HG03097 (cell line): ENCODE measurements around the gene CBR1.
"Not testable (repeated sequence)": the region's sequence is repeated elsewhere in the genome, so short reads cannot be mapped to it uniquely, and the experiment has no call there.

ENCODE experiments used
- ATAC-seq: cut with Tn5 transposase; IDR thresholded peaks from one replicate; pipeline ENCODE4 v1.9.1; 2021; ENCODE audit not compliant: unreplicated experiment, low FRiP score

Gene CBR1

DNA sequence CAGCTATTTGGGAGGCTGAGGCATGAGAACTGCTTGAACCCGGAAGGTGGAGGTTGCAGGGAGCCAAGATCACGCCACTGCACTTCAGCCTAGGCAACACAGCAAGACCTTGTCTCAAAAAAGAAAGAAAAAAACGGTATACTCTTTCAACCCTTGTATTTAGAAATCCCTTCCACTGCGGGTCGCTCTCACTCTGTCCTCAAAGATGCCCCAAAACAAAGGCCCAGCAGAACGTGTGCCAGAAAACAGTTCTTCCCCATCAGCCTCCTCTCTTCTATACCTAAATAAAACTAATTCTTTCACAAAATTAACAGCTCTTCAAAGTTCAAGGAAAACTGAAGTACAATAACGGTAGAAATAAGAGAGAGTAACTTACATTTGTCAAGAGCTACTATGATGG is 22.7 kb upstream of the CBR1 start:
- ATAC-seq = no peak

DNA sequence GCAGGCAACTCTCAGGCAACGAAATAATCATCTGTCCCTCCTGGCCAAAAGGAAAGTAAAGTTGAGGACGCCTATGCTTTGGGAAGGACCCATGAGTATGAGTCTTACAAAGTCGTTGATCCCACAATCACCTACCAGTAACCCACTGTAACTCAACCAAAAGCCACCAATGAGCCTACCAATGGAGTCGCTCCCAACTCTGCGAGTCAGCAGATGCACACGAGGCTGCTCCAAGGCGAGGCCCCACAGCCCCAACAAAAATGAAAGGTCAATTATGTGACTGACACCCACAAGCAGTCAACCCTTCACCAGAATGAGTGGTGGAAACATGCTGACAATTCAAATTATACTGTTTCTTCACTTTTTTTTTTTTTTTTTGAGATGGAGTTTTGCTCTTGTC is 21.5 kb upstream of the CBR1 start:
- no peak for ATAC-seq

DNA sequence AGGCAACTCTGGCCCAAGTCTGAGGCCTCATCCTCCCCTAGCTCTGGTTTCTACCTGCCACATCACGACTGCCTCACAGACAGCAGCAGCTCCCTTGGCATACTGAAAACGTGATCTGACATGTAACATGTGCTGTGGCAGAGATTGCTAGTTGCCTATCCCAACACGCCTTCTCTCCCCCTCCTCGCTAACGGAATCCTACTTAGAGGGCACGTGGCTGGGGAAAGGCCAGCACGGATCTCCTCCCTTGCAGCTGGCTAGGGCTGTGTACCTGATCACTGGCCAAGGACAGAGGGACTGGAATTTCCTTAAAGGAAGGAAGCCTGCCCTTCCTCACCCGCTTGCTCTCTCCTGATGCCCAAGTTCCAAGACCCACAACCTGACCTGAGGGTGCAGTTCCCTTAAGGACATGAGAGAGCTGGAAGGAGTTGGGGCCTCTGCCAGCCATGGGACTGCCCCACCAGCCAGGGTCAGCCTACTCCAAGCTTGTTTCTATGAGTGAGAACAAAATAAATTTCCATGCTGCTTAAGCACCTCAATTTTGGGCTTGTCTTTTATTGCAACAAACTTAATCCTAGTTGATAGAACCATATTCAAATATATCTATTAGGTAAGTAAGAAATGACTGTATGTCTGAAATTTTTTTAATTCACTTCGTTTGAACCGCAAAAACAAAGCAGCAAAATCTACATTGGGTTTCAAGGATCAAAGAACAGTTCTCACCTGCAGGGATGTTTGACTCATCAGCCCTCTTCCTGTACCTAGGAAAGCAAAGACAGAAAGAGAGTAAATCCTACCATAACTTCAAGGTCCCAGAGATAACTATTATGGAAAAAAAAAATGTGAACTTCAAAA is 16.7 kb upstream of the CBR1 start:
- ATAC-seq = no peak

DNA sequence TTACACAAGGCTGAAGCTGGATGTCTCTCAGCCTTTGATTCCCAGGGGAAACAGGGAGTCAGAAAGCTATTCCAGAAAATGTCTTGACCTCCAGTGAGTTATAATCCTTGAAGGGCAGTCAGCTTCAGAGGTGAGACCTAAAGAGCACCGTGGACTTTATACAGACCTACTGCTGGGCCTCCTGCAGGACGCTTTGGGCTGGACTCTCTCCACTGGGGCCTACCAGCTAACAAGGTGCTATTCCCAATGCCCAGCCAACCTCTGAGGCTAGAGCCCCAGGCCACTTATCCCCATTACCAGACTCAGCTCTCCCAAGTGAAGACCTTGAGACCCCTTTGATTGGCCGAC is 16.1 kb upstream of the CBR1 start:
- no peak for ATAC-seq

DNA sequence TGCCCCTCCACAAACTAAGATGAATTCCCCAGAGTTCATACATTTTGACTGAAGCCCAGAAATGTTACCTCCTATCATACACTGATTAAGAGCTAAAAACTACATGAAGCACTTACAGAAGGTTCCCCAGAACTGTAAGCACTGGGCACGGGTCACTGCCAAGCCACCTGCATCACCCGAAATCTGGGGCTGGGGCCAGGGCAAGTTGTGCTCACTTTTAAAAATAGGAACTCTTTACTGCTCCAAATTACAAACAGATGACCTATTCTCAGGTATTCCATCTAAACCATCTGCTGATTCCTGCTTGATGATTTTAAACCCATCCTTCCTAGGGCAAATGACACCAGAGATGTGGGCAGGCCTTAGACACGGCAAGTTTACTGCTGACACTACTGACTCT is 14.3 kb upstream of the CBR1 start:
- no peak for ATAC-seq

DNA sequence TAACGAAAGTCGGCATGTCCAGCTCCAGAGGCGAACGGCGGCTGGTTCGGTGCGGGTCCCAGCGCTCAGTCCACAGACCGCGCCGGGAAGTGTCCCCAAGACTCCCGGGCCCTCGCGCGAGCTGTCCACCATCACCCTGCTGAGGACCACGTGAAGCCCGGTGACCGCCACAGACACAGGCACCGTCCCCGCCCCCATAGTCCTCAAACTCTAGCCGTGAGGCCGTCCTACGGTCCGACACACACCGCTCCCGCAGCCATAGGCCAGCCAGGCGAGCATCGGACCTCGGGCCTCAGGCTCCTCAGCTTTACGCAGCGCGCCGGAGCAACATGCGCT is 10.0 kb upstream of the CBR1 start:
- ATAC-seq = peak; percentile 43

DNA sequence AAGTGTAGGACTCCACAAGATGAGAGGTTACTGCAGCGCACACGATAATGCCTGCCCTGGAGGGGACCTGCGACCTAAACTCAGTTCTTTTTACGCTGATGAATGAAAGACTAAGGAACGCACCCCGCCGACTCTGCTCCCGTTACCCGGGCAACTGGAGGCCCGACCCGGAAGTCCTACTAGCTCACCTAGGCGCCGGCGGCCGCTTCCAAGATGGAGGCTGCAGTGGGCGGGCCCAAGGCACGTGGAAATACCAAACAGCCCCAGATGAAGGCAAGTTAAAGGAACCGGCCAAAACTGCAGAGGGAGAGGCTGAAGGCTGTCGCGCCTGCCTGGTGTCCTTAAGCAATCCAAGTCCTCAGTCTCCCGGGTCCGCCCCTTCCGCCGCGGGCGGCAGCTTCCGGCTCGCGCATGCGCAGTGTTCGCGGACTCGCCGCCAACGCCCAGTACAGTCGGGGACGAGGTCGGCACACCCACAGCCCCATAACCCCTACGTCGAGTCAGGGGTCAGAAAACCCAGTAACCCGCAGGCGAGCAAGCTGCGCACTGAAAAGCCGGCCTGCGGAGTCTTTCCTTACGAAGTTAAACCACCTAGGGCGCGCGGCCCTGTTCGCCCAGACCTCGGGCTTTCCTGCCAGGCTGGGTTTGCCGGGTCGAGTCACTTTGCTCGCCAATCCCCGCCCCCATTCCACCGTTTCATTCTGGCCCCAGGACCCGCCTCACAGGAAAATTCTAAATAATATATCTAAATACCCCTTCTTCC is 9.5 kb upstream of the CBR1 start, which contains the start of gene SETD4:
Gene SETD4, minus strand, starts transcription at position 368 of the 763 bp plus-strand sequence. CDS start 1,638 bp downstream, outside the sequence.
- peak; percentile 83 for ATAC-seq

DNA sequence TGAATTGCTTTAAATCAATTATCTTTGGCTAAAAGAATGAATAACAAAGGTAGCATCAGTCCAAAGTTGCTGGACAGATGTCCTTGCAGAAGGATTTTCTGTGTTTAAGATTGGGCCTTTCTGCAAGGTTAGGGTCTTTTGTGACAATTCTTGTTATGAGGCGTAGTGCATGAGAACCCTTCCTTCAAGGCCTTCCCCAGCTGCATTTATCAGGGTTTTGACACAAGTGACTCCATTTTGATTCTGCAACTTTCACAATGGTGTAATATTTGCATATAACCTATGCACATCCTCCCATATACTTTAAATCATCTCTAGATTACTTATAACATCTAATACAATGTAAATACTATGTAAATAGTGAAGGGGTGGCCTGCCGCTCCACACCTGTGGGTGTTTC is 8.4 kb upstream of the CBR1 start:
- ATAC-seq = no peak

DNA sequence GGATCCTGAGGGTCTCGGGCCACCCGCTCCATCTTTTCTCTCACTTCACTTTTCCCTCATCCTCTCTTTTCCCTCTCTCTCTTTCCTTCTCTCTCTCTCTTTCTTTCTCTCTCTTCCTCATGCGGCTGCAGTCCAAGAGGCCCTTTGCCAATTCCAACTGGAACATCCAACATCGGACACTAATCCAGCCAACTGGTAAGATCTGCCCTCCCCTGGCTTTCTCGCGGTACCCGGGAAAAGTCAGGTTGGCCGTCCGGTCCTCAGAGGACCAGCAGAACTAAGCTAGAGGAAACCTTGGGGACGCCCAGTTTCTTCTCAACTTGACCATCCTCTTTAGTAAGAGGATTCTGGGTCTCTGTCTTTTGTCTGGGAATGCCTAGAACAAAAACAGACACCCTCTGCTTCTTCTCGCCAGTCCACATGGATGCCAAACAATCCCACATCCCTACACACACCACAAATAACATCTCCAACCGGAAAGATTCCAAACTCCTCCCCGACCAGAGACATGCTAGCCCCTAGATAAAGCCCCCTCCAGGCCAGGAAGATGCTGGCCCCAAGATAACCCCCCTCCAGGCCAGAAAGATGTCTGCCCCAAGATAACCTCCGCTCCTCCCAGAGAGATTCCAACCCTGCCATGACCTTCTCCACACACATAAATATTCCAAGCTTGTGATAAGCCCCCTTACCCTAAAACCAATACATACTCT is 6.3 kb upstream of the CBR1 start:
- no peak for ATAC-seq

DNA sequence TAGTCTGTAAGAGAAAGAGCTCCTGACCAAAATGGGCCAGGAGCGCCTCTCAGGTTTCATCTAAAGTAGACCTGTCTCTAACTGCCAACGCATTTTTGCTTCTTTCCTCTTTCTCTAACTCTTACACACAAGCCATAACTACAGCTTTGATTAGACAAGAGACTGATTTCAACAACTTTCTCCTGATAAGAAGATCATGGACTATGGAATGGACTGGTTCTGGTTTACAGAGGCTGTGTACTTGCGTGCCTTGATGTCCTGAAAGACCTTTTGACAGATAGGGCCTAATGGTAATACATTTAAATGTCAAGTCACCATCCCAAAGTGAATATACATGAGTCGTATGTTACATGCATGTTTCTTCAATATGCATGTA is 5.8 kb upstream of the CBR1 start:
- ATAC-seq = no peak

DNA sequence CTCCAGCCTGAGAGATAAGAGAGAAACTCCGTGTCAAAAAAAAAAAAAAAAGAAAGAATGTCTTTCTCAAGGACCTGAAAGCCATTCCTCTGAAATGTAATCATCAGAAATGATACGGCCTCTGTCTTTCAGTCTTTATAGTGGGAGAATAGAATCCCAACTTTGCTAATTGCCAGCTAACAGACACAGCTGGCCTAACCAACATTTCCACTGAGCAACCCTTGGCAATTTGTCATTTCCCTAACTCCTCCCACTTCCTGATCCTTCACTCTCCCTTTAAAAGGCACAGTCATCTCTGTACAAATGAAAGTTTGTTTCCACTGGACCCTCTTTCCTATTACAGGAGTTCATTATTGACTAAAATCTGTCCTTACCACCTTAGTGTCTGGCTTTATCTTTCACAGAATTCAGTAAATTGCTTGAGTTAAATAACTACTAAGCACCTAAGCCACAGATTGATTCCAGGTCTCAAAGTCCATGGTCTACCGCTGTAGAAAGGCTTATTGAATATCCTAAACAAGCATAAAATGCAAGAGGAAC is 4.3 kb upstream of the CBR1 start:
- no peak for ATAC-seq

DNA sequence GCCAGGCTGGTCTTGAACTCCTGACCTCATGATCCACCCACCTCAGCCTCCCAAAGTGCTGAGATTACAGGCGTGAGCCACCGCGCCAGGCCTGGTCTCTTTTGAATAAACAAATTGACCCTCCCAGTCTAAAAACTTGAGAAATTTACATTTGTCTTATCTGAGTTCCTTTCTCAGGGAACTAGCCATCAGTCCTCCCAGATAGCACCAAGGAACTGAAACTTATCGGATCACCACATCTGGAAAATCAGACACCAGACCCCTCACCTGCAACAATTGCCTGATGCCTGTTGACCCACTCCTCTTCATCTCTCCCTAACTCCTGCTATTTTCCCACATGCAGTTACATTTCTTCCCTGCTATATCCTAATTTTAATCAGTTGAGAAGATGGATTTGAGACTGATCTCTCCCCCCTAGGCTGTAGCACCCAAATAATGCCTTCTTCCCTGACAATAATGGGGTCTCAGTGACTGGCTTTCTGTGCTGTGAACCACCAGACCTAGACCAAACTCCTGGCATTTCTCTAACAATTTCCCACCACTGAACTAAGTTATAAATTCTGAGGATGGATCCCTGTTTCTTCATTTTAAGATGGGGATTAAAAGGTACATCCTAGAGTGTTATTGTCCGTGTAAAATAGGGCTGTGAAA is 951 bp upstream of the CBR1 start:
- no peak for ATAC-seq

DNA sequence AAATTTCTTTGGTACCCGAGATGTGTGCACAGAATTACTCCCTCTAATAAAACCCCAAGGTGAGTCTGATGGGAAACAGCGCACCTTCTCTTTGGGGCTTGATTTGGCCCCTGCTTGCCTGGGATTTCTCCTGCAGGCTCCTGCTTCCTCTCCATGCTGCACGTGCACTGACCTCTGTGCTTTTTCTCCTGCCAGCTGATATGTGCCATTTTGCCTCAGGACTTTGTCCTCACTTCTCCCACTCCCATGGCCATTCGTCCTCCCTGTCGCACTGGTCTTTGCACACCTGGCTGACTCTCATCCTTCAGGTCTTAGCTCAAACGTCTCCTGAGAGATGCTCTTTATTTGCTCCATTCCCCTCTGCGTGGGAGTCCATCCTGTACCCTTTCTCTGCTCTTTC is 1.2 kb downstream of the CBR1 start:
- no peak for ATAC-seq

DNA sequence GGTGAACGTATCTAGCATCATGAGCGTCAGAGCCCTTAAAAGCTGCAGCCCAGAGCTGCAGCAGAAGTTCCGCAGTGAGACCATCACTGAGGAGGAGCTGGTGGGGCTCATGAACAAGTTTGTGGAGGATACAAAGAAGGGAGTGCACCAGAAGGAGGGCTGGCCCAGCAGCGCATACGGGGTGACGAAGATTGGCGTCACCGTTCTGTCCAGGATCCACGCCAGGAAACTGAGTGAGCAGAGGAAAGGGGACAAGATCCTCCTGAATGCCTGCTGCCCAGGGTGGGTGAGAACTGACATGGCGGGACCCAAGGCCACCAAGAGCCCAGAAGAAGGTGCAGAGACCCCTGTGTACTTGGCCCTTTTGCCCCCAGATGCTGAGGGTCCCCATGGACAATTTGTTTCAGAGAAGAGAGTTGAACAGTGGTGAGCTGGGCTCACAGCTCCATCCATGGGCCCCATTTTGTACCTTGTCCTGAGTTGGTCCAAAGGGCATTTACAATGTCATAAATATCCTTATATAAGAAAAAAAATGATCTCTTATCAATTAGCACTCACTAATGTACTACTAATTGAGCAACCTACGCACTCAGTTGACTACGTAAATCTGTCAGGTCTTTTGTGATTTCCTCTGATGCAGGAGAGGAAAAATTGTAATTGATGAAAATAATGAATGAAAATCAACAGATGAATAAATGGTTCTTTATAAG is 2.8 kb downstream of the CBR1 start:
- no peak for ATAC-seq

DNA sequence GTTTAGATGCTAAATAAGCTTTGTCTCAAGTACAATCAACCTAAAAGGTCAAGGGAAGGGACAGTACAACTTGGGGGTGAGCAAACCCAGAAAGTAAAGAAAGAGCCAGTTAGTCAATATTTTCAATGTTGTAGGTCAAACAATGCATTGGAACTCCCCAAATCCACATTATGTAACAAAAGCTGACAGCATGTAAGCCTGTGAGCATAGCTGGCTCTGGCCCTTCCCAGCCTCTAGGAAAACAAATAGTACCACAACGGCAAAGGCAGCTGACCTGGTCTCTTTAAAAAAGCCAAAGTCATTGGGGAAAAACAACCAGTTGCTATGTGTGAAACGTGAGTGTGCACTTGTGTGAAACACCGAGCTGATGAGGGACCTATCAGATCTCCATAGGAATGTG is 3.4 kb downstream of the CBR1 start:
- ATAC-seq = no peak

DNA sequence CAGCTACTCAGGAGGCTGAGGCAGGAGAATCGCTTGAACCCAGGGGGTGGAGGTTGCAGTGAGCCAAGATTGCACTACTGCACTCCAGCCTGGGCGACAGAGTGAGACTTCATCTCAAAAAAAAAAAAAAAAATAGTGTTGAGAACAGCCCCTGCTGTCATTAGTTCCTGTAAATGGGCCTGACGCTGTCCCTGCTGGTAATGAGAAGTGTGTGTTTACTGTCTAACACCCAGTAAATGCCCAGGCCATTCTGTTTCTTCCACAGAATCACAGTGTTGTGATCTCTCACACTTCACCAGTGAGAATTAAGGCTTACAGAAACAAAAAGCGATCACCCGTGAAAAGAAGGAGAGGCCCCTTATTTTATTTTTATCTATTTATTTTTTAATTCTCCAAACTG is 4.1 kb downstream of the CBR1 start:
- not testable (repeated sequence) for ATAC-seq

DNA sequence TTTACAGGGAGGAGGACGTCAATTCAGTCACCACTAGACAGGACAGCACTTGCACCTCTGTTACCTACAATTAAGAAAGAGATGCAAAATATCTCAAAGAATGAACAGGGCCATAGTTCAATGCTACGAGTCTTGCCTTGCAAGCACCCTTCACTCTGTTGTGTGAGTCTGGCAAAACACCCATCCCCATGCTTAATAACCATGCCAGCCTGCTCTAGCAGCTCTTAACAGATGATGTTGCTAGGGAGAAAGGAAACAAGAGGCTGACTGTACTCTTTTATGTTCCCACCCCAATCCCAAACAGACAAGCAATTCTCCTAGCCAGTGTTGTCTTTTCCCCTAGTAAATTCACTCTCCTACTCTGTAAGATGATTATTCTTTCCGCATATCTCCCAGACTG is 5.3 kb downstream of the CBR1 start:
- no peak for ATAC-seq

DNA sequence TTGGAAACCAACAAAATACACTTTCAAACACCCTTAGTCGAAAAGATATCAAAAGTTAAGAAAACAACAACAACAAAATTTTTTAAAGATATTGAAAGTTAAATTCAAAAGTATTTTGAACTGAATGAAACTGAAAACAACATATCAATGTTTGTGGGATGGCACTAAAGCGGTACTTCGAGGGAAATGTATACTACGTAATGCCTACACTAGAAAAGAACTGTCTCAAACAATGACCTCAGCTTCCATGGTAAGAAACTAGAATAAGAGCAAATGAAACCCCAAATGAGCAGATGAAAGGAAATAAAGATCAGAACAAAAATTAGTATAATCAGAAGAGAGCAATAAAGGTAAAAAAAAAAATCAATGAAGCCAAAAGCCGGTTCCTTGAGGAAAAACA is 6.1 kb downstream of the CBR1 start:
- ATAC-seq = no peak

DNA sequence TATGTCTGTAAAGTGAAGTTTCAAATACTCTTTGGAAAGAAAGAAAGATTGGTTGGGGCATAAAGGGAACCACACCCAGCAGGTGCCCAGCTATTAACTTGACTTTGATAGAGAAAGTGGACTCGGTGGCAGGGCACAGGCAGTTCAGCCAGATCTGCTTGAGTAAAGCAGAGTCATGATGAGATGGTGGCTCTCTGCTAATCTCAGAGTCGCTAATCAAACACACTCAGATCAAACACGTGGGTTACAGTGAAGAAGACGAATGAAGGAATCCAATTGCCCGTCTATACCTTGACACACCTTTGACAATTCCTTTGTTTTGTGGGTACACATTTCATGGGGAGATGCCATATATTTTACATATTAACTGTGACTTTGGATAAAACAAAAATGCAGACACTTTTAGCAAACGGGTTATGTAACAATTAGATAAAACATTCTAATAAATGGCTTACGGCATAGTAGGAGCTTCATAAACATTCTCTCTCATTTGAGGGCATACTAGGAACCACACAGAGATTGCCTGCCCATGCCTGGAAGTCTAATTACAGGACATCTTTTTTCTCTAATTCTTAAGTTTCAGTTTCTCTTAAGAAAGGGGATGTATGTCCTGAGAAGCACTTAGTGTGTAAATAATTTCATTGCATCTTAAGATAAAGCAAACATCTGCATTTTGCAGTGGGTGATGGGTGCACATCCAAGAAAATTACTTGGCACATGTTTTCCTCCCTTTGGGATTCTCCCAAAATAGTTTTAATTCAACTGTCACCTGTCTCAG is 7.2 kb downstream of the CBR1 start:
- no peak for ATAC-seq
